ENCODE measurements around the gene NRXN3.

Gene NRXN3

DNA sequence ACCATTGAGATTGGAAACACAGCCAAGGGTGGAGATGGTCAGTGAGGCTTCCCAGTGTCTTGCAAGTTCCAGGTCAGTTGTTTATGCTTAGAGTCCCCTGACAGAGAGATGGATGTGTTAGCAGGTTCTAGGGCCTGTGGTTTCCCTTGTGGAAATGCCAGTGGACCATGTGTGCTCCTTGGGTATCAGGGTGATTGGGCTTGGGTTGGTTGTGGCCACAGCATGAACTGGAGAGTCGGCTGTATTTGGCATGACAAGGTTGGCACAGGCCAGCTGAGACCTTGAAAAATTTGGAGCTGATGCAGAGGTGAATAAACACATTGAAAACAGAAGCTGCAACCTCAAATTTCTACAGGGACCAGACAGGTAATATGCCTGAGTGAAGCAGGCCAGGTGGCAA lies 1373.2 kb downstream of the NRXN3 start:
- DNase-seq (ENCODE audit: low spot score), result no peak

DNA sequence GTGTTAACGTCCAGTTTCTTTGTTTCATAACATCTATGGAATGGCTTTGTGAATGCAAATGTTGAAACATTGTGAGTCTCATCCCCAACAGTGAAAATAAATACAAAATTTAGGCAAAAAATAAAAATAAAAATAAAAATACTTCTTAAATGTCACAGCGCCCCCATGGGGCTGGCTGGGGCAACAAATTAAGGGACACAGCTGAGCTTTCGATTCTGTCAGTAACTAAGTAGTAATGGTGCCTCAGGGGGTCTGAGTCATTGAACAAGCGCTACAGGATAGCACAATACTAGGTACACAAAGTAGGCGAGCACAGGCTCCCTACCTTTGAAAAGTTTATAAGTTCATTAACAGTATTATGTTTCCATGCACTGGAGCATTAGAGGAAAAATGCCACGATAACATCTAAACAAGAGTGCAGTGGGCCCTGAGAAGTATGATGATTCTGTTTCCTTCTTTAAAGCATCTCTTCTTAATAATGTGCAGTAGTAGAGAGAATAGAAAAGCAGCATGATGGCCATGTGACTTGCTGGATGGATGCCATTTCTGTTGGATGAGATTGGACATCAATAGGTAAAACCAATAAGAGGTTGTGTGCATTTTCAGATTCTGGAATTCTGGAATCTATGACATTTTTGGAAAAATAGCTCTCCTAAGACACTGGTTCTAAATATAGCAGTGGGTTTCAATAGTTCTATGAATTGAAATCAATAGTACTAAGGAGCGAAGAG lies 1374.0 kb downstream of the NRXN3 start:
- no peak for DNase-seq (ENCODE audit: low spot score)

DNA sequence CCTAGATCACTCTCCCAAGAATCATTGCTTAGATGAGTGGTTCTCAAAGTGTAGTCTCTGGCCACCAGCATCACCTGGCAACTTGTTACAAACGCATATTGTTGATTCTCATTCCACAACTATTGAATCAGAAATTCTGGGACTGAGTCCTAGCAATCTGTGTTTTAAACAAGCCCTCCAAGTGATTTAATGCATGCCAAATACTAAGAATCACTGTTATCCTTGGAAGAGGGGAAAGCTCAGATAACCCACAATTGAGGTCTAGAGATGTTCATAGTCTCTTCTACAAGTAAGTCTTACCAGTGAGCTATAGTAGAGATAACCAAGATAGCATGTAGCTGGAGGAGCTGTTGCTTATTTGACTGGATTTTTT lies 1374.5 kb downstream of the NRXN3 start:
- no peak for DNase-seq (ENCODE audit: low spot score)

DNA sequence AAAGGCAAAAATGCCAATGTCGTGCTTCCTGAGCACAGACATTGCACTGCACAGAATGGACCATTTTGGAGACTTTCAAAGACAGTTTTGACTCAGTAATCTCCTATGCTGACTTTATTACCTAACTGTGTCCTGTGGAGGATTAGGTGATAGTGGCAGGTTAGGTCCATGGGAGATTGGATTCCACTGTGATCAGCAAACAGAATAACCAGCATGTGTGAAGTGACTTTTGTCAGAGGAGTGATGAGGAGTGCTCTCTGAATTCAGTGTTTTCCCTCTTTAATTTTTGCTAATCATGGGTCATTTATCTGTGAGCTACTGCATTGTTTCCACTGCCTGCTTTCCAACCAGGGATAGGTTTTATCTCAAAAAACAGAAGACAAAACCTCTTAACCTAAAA lies 1378.7 kb downstream of the NRXN3 start:
- DNase-seq (ENCODE audit: low spot score), result no peak

DNA sequence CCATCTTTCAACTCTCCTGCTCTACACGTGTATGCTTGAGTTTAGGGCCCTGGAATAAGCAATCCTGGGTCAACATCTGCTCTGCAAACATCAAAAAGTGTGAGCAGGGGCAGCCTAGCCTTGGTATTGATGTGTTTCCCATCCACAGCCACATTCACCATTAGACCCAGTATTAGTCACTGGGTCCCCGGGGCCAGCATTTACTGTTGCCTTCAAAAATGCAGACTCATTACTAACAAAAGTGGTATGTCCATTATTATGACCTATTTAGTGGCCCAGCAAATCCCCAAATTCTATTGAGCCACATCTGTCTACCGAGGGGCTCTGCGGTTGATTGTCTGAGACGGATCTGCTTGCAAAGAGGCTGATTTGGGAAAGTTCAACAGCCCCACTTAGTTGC lies 1379.3 kb downstream of the NRXN3 start:
- DNase-seq (ENCODE audit: low spot score), result no peak

DNA sequence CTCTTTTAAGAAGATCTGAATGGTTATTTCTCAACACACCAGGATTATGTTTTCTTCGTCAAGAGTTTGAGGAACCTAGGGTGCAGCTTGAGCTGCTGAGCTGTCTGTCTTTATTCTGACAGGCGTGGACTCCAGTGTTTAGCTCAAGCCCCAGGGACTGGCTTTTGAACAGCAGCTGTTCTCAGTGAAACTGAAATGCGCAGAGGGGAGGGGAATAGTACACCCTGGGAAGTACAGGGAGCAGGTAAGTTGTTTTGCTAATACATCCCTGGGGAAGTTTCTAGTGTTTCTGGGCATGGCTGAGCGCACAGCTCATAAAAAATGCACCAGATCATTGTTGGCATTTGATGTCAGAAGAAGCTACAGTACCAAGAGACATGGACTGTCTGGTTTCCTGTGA lies 1381.3 kb downstream of the NRXN3 start:
- DNase-seq (ENCODE audit: low spot score), result no peak

DNA sequence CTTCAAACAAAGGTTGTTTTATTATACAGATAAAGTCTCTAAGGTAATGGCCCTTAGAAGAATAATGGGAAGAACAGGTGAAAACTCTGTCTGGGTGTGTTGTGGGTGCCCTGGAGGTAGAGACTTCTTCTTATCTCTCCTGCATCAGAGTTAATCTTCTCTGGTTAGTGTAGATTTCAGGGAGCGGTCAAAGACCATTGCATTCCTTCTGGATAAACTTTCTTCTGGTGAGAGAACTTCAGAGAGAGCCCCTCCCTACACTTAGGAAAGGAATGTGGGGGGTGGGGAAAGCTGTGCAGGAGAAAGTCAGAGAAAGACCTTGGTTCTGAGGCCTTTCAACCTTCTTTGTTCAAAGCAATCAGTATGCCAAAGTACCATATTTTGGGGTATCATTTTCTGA lies 1382.6 kb downstream of the NRXN3 start:
- DNase-seq (ENCODE audit: low spot score), result no peak

DNA sequence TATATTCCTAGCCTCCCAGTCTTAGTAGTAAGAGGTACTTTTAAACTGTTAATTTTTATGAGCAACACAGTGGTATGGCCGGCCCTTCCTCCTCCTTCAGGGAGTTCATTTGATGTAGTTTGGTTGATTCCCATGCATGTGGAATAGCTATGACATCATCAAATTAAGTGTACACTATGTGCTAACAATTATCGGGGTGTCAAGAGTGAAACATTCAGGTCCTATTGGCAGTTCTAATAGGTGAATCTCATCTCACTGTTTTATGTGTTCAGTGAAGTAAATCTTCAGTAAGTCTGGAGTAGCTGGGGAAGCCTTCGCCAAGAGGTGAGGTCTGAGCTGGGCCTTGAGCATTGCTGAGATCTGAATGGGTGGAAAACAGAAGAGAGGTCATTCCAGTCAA lies 1384.6 kb downstream of the NRXN3 start:
- DNase-seq (ENCODE audit: low spot score), result no peak

DNA sequence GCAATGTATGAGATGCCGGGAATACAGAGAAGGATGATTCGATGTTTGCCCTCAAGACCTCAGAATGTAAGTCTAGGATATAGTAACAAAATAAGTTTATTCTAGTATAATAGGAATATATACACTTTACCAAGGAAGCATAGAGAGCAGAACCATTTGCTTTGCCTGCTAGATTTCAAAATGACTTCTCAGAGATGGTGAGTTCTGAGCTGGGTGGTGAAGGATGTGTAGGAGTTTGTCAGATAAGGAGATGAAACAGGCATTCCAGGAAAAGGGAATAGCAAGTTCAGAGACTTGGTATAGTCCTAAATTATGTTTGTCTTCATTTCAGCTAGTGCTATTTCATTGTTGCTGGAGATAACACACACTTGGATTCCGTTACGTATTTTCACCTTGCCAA lies 1385.3 kb downstream of the NRXN3 start:
- DNase-seq (ENCODE audit: low spot score), result no peak

DNA sequence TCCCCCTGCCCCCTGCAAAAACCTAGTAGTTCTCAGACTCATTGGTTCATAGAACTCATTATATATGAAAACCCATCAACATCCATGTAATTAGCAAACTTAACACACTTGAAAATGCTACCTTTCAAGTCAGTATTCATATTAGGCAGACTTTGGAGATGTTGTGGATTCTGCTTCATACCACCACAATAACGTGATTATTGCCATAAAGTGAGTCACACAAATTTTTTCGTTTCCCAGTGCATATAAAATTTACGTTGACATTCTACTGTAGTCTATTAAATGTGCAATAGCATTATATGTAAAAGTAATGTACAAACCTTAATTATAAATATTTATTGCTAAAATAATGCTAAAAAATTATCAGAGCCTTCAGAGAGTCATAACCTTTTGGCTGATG lies 1387.1 kb downstream of the NRXN3 start:
- DNase-seq (ENCODE audit: low spot score), result no peak

DNA sequence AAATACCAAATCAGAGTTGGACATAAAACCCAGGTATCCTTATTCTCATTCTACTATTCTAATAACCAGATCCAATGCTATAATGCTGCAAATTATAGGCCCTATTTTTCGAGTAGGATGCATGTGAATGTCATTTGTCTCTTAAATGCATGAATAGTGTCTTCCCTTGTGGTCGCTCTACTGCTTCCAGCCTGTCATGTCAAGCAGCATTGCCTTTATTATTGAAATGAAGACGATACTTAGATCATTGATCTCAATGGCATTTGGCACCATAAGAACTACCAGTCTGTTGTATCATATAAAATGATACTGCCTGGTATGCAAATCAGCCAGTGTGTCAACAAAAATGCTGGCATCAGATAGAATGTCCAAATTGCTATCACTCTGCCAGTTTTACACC lies 1392.0 kb downstream of the NRXN3 start:
- no peak for DNase-seq (ENCODE audit: low spot score)

DNA sequence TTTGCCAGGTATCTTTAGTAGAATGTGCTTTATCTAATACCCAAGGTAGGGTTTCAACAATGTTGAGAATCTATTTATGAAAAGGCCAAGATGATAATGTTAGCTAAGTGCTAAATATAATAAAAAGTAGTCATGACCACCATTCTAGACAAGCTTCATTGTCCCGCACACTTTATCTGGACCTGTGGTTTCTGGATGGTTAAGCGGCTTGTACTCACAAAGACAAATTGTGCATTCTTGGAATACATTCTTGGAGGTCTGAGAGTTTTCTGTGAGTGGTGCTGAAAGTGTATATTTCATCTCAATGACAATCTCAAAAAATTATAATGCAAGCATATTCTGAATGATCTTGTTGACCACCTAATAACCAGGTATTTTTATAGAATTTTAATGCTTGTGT lies 1394.2 kb downstream of the NRXN3 start:
- DNase-seq (ENCODE audit: low spot score), result no peak

DNA sequence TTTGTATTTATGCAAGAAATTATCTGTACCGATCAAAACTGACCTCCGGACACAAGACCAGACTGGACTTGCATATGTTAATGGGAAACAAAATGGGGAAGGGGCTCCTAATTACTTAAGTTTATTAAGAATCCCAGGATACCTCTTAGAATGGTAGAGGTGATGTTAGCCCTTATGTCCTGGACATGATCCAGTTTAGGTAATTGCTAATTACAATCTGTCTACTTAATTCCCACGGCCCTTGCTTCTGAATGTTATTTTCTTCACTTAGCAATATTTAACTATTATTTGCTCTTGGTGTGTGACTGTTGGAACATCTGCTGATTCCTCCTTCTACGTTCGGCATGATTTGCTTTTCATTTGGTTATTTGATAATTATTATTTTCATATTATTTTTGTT lies 1397.1 kb downstream of the NRXN3 start:
- DNase-seq (ENCODE audit: low spot score), result no peak

DNA sequence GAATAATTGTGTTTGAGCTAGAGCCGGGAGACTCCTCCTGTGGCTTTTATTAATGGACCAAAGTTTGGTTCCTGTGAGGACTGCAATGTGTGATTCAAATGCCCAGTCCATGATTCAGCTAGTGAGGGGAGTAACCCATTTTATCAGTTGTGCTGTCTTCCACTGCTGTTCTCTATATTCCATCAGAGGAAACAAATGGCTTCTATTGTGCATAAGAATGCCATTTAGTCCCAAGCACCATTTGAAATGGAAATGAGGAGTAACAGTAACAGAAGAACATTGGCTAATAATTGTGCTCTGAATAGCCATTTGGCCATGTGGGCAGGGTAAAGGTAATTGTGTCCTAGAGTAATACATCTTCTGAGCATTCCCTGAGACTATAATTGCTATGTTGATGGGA lies 1398.4 kb downstream of the NRXN3 start:
- no peak for DNase-seq (ENCODE audit: low spot score)

DNA sequence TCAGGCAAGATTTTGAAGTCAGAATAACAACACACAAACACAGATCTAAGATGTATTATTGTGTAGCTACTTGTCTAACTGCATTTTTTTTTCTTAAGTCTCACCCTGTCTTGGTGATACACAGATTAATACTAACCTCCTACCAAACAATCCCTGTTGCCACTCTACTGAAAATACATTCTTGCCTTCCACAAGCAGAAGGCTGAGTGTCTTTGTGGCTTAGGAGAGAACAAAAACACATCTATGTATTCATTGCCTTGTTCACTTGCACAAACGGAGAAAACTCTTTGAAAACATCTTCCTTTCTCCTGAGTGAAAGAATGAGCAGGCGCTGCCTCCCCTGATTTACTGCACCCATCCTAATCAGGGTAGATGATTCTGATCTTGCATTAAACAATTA lies 1398.9 kb downstream of the NRXN3 start:
- no peak for DNase-seq (ENCODE audit: low spot score)

DNA sequence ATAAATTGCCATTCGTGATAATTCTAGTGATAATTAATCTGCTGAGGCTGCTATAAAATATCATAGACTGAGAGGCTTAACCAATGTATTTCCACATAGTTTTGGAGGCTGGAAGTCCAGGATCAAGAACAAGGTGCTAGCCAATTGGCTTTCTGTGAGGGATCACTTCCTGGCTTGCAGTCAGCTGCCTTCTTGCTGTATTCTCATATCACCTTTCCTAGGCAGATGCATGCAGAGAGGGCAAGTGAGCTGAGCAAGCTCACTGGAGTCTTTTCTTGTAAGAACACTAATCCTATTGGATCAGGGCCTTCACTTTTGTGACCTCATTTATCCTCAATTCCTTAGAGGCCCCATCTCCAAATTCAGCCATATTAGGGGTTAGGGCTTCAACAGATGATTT lies 1400.5 kb downstream of the NRXN3 start:
- no peak for DNase-seq (ENCODE audit: low spot score)

DNA sequence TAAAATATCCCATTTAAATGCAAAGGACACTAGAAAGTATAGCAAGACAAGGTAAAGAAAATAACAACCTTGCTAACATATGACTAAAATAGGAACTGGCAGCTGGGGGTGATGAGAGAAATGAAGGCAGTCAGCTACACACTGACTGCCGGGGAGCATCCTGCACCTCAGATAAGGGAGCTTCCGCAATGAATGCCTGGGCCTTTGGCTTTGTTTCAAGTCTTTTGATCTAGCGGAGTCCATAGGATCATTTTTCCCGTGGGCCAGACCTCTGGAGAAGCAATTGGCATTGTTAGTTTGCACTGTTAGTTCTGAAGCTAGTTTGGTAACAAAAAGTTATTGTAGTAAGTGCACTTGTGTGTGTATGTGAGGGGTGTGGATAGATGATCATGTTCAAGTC lies 1401.2 kb downstream of the NRXN3 start:
- no peak for DNase-seq (ENCODE audit: low spot score)

DNA sequence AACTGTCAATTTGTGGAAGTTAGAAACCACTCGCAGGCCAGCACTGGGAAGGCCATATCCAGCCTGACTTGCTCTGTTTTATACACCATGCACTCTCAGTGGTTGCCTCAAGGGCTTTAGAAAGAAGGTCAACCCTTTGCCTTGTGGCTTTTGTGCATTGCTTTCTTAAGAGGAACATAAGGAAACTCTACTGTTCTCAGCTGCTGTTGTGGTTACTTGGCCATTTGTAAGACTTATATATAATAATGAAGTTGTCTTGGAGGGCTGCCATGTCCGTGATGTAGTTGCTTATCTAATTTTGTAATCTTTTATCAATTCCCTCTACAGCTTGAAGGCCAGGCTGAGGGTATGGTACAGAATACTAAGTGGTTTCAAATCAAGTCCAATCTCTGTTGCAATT lies 1403.3 kb downstream of the NRXN3 start:
- no peak for DNase-seq (ENCODE audit: low spot score)

DNA sequence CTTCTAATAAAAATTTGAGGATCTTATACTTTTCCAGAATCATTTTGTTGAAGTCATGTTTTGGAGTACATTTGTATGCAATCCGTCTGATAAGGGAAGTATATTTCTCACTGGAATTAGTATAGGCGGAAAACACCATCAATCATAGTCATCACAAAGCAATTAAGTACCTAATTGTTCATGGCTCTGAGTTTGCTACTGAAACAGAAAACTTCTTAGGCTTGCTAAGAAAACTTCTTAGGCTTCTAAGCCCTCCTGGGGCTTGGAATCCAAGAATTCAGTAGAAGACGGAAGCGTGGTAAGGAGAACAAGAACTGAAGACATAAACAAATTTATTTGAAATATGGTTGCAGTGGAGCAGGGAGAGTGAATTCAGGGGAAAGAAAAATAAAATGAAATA lies 1404.9 kb downstream of the NRXN3 start:
- DNase-seq (ENCODE audit: low spot score), result no peak

DNA sequence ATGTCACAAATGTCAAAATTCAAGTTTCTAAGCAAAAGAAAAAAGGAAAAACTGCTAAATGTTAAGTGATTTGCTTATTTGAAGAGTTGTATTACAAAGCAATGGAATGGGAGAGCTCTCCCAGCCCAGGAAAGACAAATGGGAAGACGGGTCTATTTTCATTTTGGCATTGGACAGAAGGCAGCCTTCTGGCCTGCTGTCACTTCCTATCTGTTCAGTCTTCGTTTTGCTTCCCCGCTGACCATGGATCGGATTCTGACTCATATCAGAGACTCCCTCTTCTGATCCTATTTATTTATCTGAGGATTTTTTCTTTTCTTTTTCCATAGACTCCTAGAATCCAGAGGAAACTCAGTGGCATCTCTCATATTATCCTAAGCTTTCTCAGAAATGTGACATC lies 1406.3 kb downstream of the NRXN3 start:
- DNase-seq (ENCODE audit: low spot score), result no peak

DNA sequence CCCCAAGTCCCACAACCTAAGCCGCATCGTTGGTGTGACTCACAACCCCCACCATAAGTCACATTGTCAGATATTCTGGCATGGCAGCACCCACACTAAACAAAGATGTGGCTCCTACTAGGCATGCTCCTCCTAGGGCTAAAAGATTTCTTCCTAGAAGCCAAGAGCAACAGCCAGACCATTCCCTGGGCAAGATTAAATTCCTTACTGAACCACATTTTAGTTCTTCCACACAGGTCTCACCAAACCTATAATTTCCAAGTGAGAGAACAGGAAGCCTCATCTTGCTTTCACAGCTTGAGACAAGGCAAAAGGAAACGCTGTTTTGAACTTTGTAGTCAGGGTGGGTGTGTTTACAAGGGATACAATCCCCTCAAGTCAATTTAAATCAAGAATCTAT lies 1408.3 kb downstream of the NRXN3 start:
- no peak for DNase-seq (ENCODE audit: low spot score)

DNA sequence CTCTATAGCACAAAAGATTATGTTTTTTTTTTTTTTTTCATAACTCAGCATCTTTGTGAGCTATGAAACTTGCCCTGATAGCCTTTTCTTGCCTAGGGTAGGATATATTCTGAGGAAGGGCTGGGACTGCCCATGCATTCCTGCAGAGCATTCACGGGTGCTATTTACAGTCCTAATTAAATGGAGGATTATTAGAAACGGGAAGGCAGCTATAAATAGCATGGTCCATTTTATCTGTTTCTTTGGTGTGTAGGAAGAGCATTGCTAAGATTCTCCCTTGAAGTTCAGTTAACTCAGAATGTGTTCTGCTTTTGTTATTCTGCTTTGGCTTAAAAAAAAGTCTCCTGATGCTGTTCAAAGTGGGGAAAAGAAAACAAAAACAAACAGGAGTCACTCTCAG lies 1410.2 kb downstream of the NRXN3 start:
- DNase-seq (ENCODE audit: low spot score), result no peak

DNA sequence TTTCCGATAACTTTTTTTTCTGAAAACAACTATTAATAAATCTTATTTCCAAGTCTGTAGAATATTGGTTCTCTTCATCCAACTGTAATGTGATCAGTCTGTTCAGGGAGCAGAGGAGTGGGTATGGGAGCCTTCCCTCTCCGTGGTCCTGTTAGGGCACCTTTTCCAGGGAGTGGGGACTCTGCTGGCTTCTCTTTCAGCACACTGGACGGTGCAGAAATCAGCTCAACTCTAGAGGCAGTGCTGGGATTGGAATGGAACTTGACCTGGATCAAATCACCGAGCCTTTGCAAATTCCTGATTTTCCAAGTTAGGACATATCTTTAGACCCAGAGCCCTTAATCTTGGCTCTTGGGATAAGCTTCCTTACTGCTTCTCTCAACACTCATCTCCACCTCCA lies 1410.7 kb downstream of the NRXN3 start:
- DNase-seq (ENCODE audit: low spot score), result no peak

DNA sequence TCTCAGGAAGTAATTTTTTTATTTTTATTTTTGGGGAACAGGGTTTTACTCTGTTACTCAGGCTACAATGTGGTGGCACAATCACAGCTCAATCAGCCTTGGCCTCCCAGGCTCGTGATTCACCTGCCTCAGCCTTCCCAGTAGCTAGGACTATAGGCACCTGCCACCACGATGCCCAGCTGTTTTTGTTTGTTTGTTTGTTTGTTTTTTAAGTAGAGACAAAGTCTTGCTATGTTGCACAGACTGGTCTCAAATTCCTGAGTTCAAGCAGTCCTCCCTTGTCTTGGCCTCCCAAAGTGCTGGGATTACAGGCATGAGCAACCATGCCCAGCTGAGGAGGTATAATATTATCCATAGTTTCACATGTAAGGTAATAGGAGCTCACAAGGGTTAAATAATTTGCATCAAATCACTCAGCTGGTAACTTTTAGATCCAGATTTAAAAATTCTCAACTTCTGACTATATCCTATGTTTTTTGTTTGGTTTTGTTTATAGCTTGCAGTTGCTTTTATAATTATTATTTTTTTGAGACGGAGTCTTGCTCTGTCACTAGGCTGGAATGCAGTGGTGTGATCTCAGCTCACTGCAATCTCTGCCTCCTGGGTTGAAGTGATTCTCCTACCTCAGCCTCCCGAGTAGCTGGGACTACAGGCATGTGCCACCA lies 1411.9 kb downstream of the NRXN3 start:
- no peak for DNase-seq (ENCODE audit: low spot score)

Measured in hematopoietic multipotent progenitor cell treated with erythropoietin and hydrocortisone succinate and interleukin-3 and kit ligand, for 15 days (in vitro differentiated cells).